COLO829 (cell line): ENCODE measurements around the gene ANXA3.
"Not testable (repeated sequence)": the region's sequence is repeated elsewhere in the genome, so short reads cannot be mapped to it uniquely, and the experiment has no call there.

Experiments
- DNase-seq: peaks from one replicate; pipeline ENCODE4 v3.0.0; 2012; ENCODE audit warnings: low spot score

Gene ANXA3

GRCh38 chr4:78571804-78572203 is 20.2 kb downstream of the ANXA3 start:
- no peak for DNase-seq

GRCh38 chr4:78578674-78579425 is 27.3 kb downstream of the ANXA3 start:
- DNase-seq, result no peak

GRCh38 chr4:78581618-78582017 is 30.0 kb downstream of the ANXA3 start:
- DNase-seq, result no peak

- no peak for DNase-seq
Measured at GRCh38 chr4:78584863-78585547, 33.4 kb downstream of the ANXA3 start.

- no peak for DNase-seq
Measured at GRCh38 chr4:78585633-78586032, 34.1 kb downstream of the ANXA3 start.

- no peak for DNase-seq
Measured at GRCh38 chr4:78588894-78589545, 37.5 kb downstream of the ANXA3 start.

GRCh38 chr4:78591404-78591803 is 39.8 kb downstream of the ANXA3 start:
- no peak for DNase-seq

- DNase-seq, result no peak
Measured at GRCh38 chr4:78592088-78592783, 40.7 kb downstream of the ANXA3 start.

- no peak for DNase-seq
Measured at GRCh38 chr4:78596111-78596742, 44.7 kb downstream of the ANXA3 start.

GRCh38 chr4:78598431-78598830 is 46.9 kb downstream of the ANXA3 start:
- DNase-seq, result not testable (repeated sequence)

GRCh38 chr4:78599147-78599546 is 47.6 kb downstream of the ANXA3 start:
- no peak for DNase-seq

GRCh38 chr4:78599931-78600375 is 48.4 kb downstream of the ANXA3 start:
- no peak for DNase-seq

GRCh38 chr4:78601013-78601412 is 49.4 kb downstream of the ANXA3 start:
- DNase-seq, result no peak

- DNase-seq, result no peak
Measured at GRCh38 chr4:78602334-78602733, 50.8 kb downstream of the ANXA3 start.

GRCh38 chr4:78603384-78603783 is 51.8 kb downstream of the ANXA3 start:
- no peak for DNase-seq

- no peak for DNase-seq
Measured at GRCh38 chr4:78604988-78605387, 53.4 kb downstream of the ANXA3 start.

GRCh38 chr4:78606035-78606434 is 54.5 kb downstream of the ANXA3 start:
- DNase-seq, result no peak

- DNase-seq, result no peak
Measured at GRCh38 chr4:78606530-78607095, 55.0 kb downstream of the ANXA3 start.

- no peak for DNase-seq
Measured at GRCh38 chr4:78608684-78609083, 57.1 kb downstream of the ANXA3 start.

- DNase-seq, result no peak
Measured at GRCh38 chr4:78609580-78609979, 58.0 kb downstream of the ANXA3 start.

- DNase-seq, result peak; percentile 48
Measured at GRCh38 chr4:78610546-78611214, 59.1 kb downstream of the ANXA3 start.
